HG02885 (cell line): ENCODE results near the gene GSTO1.
"Not testable (repeated sequence)": the region's sequence is repeated elsewhere in the genome, so short reads cannot be mapped to it uniquely, and the experiment has no call there.

Source experiments
- ATAC-seq: cut with Tn5 transposase; IDR thresholded peaks from one replicate; pipeline ENCODE4 v1.9.1; 2021; ENCODE audit warnings: mild to moderate bottlenecking; ENCODE audit not compliant: unreplicated experiment, poor library complexity

The GSTO1 gene

DNA sequence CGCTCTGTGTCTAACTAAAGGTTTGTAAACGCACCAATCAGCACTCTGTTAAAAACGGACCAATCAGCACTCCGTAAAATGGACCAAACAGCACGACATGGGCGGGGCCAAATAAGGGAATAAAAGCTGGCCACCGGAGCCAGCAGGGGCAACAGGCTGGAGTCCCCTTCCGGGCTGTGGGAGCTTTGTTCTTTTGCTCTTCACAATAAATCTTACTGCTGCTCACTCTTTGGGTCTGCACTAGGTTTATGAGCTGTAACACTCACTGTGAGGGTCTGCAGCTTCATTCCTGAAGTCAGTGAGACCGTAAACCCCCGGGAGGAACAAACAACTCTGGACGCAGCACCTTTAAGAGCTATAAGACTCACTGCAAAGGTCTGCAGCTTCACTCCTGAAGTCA lies 5.8 kb upstream of the GSTO1 start:
- not testable (repeated sequence) for ATAC-seq

DNA sequence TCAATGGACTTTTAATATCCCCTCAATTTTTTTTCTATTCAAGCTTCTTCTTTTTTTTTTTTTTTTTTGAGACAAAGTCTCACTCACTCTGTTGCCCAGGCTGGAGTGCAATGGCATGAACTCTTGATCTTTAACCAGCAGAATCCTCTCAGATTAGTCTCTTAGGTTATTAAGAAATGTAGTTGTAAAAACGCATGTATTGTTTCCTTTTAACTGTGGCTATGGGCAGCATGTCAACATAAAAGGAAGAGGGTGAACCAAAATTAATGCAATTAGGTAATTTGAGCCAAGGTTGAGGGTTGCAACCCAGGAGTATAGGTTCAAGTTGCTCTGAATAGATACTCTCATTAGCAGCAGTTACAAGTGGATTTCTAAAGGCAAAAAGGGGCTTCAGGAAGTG lies 4.3 kb upstream of the GSTO1 start:
- ATAC-seq: no peak

DNA sequence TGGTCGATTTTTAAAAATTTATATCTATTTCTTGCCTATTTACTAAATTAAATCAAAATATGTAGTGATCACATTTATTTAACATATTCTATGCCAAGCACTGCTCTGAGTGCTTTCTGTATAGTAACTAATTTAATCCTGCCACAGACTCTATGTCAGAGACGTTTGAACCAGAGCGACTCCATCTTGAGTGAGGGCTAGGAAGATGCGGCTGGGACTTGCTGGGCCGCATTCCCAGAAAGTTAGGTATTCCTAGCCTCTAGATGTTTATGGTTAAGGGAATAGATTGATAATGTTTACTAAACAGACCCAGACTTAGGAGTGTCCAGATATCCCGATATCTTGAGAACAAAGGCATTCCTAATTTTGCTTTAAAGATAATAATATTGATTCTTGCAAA lies 3.2 kb upstream of the GSTO1 start:
- no peak for ATAC-seq

DNA sequence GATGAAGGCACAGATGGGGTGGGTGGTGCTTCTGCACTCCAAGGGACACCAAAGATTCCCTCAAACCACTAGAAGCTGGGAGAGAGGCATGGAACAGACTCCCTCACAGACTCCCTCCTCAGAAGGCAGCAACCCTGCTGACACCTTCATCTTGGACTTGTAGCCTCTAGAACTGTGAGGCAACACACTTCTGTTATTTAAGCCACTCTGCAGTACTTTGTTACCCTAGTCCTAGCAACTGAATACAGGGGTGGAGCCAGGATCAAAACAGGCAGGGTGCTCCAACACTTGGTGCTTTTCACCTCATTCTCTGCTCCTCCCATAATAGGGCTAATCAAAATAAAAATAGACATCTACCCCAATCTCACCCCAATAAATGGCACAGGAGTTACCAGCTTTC lies 2.3 kb upstream of the GSTO1 start:
- ATAC-seq: no peak

DNA sequence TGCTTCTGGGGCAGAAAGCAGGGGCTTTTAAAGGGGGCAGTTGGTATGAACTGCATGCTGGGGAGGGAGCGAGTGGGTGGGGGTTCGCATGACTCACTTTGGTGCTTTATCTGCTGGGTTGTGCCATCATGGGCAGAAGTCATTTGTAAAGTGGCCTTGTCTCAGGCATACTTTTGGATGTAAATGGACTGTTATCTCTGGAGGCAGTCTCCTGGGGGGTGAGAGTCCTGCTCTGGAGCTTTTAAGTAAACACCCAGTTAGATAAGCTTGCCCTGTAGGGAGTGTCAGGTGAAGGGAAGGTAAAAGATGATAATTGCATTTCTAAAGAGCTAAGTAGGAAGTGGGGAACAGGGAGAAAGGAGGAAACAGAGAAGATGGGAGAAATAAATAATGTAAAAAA lies 1.6 kb upstream of the GSTO1 start:
- ATAC-seq: no peak

DNA sequence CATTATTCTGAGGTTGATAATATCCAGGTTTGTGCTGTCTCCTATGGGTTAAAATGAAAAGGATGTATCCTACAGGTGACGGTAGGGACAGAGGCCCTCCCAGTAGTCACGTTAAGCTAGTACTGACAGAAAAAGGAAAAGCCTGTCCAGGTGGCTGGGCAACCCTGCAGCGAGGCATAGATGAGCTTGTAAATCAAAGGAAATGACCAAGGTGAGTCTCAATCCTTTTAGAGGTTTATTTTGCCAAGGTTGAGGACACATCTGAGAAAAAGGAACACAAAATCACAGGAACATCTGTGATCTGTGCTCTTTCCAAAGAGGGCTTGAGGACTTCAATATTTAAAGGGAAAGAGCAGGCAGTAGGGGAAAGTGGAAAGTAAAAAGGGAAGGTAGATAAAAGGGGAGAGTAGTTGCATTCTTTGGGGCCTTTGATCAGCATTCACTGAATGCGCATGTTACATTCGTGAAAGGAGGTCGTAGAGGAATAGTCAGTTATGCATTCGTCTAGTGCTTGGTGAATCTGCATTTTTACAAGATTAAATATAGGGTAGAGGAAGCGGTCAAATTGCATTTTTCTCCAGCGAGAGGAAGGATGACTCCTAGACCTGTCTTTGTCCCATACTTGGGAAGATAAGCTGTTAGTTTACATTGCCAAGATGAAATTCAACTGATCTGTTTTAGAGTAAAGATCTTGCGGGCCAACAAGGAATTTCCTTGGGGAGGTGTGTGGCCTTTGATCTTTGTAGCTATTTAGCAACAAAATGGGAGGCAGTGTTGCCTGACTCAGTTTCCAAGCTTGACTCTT lies 884 bp upstream of the GSTO1 start:
- ATAC-seq: no peak

DNA sequence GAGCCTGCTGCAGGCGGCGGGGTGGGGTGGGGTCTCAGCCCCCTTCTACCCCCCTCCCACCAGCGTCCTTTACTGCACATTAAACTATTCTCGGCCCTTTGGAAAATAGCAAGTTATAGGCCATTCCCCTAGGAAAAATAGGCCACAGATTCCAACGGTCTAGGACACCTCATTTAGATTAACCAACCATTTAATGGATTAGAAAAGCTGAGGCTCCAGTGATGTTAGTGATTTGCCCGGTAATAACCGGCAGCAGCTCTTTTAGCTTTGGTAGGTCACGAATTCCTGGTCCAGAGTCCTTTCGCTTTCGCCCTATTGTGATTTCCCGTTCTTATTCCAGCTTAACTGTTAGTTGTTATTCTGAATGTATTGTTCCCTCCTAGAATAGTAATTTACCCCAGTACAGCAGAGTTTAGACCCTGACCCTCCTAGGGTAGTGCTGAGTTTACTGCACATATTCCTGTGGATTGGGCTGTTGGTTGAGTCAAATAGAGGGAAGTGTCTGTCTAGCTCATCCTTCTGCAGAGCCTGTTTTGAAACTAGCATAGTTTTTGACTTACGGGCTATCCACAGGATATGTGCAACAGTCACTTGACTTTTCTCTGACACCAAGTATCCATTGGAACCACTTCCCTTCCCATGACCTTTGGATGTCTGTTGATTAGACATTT lies 754 bp downstream of the GSTO1 start:
- ATAC-seq: no peak

DNA sequence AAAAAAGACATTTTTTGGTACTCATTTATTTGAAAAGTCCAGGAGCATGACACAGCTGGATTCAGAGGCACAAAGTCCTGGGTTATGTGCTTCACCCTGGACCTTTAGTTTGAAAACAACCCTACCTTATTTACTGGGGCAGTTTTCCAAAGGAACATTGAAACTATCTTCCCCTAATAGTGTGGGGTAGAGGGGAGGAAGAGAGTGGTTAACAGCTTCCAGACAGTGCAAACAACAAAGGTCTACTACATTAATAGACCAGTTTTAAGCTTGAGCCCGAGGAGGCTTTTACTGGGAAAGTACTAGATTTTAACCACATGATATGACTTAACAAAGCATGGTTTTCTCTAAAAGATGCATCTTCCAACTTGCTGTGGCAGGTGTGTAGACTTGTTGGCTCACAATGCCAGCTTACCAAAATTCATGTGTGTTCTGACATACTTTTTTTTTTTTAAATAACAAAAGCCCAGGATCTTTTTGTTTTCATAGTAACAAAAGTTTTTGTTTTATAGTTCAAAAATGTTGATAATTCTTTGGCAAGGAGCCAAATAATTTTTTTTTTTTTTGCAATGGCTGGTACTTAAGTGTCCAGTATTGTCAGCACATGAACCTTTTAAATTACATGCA lies 1.8 kb downstream of the GSTO1 start:
- no peak for ATAC-seq

DNA sequence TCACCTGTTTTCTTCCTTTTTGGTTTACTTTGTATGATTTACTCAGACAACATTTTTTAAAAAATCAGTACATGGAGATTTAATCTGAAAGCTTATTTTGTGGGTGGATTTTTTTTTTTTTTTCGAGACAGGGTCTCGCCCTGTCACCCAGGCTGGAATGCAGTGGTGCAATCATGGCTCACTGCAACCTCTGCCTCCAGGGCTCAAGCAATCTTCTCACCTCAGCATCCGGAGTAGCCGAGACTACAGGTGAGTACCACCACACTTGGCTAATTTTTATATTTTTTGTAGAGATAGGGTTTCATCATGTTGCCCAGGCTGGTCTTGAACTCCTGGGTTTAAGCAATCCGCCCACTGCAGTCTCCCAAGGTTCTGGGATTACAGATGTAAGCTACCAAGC lies 2.5 kb downstream of the GSTO1 start:
- ATAC-seq: no peak

DNA sequence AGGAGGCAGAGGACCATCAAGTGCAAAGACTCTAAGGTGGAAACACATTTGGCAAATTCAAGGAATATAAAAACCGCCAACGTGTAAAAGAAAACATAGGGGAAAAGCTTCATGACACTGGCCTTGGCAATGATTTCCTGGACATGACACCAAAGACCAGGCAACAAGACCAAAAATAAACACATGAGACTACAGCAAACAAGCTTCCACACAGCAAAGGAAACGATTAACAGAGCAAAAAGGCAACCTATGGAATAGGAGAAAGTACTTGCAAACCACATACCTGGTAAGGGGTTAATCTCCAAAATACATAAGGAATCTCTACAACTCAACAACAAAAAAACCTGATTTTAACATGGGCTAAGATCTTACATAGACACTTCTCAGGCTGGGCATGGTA lies 3.5 kb downstream of the GSTO1 start:
- ATAC-seq: no peak

DNA sequence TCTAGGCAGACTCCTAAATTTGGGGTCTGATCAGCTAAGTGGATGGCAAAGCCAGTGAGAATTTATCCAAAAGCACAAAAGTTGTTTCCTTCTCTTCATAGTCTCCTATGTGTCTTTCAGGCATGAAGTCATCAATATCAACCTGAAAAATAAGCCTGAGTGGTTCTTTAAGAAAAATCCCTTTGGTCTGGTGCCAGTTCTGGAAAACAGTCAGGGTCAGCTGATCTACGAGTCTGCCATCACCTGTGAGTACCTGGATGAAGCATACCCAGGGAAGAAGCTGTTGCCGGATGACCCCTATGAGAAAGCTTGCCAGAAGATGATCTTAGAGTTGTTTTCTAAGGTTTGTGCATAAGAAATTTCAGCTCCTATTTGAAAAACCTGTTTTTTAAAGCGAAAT lies 4.8 kb downstream of the GSTO1 start:
- no peak for ATAC-seq

DNA sequence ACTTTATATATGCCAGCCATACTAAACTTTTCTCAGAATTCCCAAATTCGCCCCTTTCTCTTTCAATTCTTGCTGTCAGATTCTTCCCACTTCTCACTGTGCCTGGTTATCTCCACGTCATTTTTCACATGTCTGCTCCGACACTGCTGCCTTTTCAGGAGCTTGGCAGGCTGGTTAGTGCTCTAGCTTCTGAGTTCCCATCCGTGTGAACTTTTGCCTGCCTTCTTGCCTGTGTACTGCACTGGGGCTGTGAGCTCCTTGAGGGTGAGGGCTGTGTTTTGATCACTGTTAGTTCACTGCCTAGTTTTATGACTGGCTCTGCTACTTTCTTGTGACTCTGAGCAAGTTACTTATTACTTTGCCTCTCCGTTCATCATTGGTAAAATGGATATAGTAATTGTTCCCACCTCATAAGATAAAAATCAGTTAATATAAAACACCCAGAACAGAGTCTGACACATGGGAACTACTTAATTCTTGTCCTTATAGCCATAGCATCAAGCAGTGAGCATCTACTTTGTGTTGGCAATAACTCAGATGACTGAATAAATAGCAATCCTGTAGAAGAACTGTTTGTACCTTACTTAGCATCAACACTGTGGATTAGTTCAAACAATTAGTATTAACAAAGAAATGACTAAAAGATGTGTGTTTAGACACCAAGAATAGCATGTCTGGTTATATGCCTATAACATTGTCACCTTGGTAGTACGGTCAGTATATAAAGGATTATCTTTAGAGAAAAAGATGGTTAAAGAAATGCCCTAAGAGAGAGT lies 5.5 kb downstream of the GSTO1 start:
- ATAC-seq: no peak

DNA sequence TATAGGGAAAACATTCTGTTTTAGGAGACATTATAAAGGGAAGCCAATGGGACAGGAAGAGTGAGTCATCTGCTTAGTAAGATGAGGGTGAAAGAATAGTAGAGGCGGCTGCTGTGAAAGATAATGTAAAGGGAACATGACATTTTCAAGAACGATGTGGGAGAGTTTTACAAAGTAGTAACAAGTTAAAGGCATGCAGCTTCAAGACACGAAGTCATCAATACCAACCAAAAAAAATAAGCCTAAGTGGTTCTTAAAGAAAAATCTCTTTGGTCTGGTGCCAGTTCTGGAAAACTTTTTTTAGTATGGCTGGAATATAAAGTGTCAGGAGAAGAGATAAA lies 6.1 kb downstream of the GSTO1 start:
- ATAC-seq: no peak

DNA sequence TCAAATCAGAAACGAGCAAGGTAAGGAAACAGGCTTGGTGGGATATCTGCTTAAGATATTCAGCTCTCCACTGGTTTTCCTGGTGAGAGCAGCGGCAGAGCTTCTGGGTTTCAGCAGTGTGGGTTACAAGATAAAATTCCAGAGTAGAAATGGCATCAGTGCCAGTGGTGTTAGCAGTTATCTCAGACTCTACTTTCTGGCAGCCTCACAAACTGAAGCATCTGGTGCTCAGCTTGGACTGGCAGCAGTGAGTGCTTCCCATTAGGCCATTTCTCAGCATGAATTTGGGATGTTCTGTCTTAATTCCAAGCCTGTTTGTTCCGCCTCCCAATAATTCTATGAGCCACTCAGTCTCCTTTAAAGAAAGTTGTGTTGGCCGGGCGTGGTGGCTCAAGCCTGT lies 7.4 kb downstream of the GSTO1 start:
- no peak for ATAC-seq

DNA sequence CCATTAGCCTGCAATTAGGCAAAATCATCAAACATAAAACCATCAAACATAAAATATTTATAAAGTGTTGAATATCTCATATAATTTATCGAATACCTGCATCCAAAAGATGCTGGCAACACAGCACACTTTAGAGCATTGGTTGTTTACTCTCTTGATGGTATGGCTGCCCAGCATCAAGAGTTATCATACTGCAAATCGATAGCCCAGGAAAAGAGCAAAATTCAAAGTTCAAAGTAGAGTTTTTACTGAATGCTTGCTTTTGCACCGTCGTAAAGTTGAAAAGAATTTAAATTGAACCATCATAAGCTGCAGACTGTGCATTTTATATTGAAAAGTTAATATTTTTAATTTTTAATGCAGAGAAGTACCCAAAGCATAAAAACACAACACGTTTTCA lies 10.1 kb downstream of the GSTO1 start:
- ATAC-seq: no peak

DNA sequence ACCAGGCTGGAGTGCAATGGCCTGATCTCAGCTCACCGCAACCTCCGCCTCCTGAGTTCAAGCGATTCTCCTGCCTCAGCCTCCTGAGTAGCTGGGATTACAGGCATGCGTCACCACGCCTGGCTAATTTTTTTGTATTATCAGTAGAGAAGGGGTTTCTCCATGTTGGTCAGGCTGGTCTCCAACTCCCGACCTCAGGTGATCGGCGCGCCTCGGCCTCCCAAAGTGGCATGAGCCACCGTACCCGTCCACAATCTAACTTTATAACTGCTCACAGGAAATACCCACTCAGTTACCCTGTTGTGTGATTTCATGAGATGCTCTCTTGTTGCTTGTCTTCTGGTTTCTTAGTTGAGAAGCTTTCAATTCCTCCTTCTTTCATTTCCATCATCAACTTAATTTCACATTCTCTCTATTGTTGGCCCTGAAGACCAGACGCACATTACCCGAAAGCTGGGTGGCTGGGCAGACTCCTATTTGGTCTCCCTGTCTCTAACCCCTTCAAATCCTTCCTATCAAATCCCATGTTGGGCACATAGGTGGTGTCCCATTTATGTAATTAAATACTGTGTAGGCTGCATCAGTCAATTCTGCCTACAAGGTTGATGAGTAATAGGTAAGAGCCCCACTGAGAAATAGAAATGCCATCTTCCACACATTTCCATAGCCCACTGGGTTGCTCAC lies 13.2 kb downstream of the GSTO1 start:
- ATAC-seq: no peak

DNA sequence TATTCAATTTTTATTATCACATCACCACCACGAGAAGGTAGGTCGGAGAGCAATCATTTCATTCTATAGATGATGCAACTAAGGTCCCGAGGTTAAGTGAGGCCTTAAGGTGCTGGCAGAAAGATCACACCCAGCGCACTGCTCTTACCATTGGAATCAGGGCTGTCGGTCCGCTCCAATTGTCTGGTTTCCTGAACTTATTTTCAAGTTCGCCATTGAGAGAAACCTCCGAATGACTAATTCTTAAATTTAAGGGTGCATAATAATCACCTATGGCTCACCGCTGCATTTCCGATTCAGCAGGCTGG lies 13.7 kb downstream of the GSTO1 start:
- ATAC-seq: no peak

DNA sequence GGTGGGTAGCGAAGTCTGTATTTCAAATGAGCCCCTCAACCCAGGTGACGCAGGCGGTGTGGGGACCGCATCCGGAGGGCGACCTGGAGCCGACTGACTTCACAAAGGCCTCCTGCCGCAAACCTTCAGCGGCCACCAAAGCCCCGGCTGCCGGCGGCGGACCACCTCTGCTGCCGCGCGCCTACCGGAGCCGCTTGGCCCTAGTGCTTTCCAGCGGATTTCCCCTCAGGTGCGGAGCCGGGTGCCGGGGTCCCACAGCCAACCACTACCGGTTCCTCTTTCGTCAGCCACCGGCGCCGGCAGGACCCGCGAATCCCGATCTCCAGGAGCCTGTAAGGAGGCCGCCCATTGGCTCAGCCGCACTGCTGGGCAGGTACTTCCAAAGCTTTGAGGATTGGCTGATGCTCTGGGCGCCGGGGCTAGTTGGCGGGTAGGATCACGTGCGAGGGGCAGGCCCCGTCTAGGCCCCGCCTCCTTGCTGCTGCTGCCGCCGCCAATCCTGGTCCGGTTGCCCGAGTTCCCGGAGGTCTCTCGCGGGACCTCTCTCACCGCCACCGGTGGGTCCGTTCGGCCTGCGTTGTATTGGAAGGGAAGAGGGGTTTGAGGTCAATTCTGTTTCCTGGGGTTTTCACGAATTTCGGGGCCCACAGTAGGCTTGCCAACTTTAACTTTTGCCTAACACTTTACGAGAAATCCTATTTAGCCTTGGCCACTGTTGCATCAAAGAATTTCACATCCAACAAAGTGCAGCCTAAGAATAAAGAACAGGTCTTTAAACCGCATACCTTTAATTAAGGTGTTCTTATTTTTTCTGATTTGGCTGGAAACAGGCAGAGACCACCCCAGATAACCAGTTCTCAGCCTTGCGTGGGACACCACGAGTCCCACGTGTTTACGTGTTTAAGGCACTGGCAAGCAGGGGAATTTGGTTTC lies 14.3 kb downstream of the GSTO1 start, which contains the start of gene GSTO2:
Gene GSTO2 (plus strand): TSS at position 472 of the 933 bp plus-strand sequence. CDS start 5,732 bp downstream, outside the sequence.
- ATAC-seq: peak; percentile 99

DNA sequence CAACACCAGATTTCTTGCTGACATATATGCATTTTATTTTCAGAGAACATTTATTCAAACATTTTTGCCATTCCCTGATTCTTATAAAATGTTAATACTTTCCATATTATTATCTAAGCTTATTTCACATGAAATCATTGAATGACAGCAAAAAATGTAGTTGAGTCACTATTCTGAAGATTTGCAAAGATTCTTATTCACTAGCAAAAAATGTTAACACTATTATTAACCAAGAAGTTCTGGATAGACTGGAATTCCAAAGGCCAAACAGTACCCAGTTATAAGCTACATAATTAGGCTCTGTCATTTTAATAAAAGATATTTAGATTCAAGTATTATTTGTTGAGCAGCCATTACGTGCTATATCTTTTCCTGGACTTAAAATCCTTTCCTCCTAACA lies 18.6 kb downstream of the GSTO1 start:
- ATAC-seq: no peak
